GM12874 (cell line): Measurements from ENCODE around the gene CCR4.

Experiments used
- CTCF ChIP-seq: IDR thresholded peaks from 2 replicates; pipeline ENCODE4 v1.5.1; 2011; ENCODE audit warnings: low read depth, mild to moderate bottlenecking, control low read depth, low read length, moderate library complexity; ENCODE audit not compliant: insufficient read depth

CCR4 gene

DNA sequence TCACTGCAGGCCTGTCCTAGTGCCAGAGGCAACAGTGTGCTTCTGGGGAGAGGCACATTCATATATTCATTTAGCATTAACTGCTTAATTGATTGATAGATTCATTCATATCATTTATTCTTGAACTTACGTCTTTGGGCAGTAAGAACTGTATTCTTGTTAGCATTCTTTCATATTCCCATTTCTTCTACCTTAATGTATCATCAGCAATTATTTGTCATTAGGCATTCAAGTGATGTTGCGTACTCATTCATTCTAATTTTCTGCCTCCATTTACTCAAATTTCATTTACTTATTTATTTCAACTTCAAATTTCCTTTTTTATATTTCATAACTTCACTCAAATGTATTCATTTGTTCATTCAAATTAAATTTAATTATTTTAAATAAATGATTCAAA is 31.5 kb upstream of the CCR4 start:
- TF ChIP-seq CTCF, result no peak

- no peak for TF ChIP-seq CTCF
Observed at GRCh38 chr3:32922078-32922477, 29.4 kb upstream of the CCR4 start.

DNA sequence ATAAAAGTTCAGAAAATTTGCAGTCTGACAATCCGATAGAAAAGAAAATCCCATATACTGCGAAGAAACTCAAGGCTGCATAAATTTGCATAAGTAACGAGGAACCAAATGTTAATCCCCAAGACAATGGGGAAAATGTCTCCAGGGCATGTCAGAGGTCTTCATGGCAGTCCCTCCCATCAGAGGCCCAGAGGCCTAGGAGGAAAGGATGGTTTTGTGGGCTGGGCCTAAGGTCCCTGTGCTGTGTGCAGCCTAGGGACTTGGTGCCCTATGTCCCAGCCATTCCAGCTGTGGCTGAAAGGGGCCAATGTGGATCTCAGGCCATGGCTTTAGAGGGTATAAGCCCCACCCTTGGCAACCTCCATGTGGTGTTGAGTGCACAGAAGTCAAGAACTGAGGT is 21.3 kb upstream of the CCR4 start:
- TF ChIP-seq CTCF, result no peak

DNA sequence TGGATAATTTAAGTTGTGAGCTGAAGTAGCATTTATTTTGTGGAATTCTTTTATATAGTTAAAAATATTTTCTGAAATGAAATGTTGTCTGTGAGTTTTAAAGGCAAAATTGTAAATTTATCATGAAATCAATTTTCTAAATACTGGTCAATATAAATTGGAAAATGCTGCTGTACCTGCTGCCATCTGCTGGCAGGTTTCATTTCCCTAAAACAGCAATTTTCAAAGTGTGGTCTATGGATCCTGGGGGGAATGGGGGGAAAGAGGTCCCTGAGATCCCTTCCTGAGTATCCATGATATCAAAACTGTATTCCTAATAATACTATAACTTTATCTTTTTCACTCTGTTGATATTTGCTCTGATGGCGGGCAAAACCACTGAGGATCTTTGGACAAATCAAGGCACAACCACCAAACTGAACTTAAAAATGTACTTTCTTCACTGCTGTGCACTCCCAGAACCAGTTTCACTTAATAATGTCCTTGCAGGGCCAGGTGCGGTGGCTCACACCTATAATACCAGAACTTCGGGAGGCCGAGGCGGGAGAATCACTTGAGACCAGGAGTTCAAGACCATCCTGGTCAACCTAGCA is 17.2 kb upstream of the CCR4 start:
- TF ChIP-seq CTCF, result peak; percentile 60

DNA sequence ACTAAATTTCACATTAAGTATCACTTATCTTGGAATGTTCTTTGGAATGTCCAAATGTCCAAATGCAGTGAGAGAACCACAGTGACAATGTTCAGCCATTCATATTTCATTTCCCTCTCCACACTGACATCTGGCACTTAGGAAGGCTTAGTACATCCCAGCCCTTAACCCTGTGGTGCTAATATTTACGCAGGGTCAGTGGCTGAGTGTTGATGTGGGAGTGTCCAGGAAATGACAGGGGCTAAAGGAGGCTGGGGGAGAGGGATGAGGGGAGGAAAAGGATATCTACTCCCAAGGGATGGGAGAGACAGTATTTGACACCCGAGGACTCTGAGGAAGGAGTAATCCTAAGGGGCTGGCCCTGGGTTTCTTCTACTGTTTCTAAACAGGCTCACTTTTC is 14.1 kb upstream of the CCR4 start:
- no peak for TF ChIP-seq CTCF

DNA sequence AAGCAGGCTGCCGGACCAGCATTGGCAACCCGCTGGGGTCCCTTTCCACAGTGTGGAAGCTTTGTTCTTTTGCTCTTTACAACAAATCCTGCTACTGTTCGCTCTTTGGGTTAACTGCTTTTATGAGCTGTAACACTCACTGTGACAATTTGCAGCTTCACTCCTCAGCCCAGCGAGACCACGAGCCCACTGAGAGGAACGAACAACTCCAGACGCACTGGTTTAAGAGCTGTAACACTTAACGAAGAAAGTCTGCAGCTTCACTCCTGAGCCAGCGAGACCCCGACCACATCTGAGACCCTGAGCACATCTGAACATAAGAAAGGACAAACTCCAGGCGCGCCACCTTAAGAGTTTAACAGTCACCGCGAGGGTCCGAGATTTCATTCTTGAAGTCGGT is 10.7 kb upstream of the CCR4 start:
- TF ChIP-seq CTCF, result no peak

- TF ChIP-seq CTCF, result no peak
Observed at GRCh38 chr3:32945136-32945535, 6.3 kb upstream of the CCR4 start.
